HepG2 (cell line): ENCODE results near the gene DICER1.

Source experiments
- HMG20A ChIP-seq: IDR thresholded peaks from 2 replicates; pipeline ENCODE4 v1.6.1; 2016; ENCODE audit warnings: borderline replicate concordance
- NR1H2 ChIP-seq: sonication (generic); formaldehyde crosslinking; IDR thresholded peaks from 2 replicates; pipeline ENCODE4 v1.8.1; 2022; ENCODE audit warnings: low read depth, missing genetic modification reagents, borderline replicate concordance
- SP1 ChIP-seq, 2 experiments: fragments of 450-650 bp in 1 of 2; sonication (generic) in 1 of 2; formaldehyde crosslinking in 1 of 2; IDR thresholded peaks; 2 replicates each; pipeline versions ENCODE4 v1.4.0 to v1.6.1; 2016 to 2020; ENCODE audit warnings: missing genetic modification reagents in 1 of 2
- ZSCAN9 ChIP-seq: IDR thresholded peaks from 2 replicates; pipeline ENCODE4 v1.6.1; 2016; ENCODE audit warnings: borderline replicate concordance
- TF ChIP-seq, protein P1 (sequence below): sonication (generic); formaldehyde crosslinking; IDR thresholded peaks from 2 replicates; pipeline ENCODE4 v1.5.1; 2020; ENCODE audit warnings: missing genetic modification reagents, mild to moderate bottlenecking, borderline replicate concordance

DNA sequence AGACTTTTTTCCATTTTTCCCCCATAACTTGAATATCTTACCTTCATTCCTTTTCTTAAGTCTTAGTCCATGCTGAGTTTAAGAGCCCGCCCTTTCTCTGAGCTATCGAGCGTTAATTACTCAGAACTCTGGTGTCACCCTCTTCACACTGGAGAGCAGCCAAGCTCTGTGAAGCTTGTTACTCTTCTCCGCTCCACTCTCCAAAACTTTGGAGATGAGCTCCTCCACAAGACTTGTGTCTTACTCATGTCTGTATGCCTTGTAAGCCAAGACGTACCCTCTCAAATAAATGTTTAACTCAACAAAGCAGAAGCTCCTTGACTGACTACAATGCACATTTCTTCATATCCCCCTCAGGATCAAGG is 54.7 kb downstream of the DICER1 start:
- TF ChIP-seq, protein P1, sequence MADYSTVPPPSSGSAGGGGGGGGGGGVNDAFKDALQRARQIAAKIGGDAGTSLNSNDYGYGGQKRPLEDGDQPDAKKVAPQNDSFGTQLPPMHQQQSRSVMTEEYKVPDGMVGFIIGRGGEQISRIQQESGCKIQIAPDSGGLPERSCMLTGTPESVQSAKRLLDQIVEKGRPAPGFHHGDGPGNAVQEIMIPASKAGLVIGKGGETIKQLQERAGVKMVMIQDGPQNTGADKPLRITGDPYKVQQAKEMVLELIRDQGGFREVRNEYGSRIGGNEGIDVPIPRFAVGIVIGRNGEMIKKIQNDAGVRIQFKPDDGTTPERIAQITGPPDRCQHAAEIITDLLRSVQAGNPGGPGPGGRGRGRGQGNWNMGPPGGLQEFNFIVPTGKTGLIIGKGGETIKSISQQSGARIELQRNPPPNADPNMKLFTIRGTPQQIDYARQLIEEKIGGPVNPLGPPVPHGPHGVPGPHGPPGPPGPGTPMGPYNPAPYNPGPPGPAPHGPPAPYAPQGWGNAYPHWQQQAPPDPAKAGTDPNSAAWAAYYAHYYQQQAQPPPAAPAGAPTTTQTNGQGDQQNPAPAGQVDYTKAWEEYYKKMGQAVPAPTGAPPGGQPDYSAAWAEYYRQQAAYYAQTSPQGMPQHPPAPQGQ, result no peak
- no peak for TF ChIP-seq ZSCAN9 (CRISPR knock-in tag)
- TF ChIP-seq HMG20A (CRISPR knock-in tag), result no peak
- no peak for TF ChIP-seq SP1 (IDR thresholded peaks at IDR 0.05)
- TF ChIP-seq SP1 (CRISPR knock-in tag; IDR thresholded peaks at IDR 0.05), result no peak
- TF ChIP-seq NR1H2 (CRISPR knock-in tag), result no peak
